ENCODE measurements around the gene CENPU. TPM values are rescaled to one million over a fixed set of nuclear protein-coding genes. Genes with fewer than 3 reads are reported as not detected.
"Not testable (repeated sequence)": the region's sequence is repeated elsewhere in the genome, so short reads cannot be mapped to it uniquely, and the experiment has no call there.

Gene CENPU
- total and polyA plus RNA-seq, 9 donors, result 19.0 to 32.3 (median 21.7) TPM

GRCh38 chr4:184672741-184673140 lies 61.2 kb downstream of the CENPU start:
- Histone ChIP-seq H3K27ac (ENCODE audit: low read length) (no peak overlapping the region), H3K27me3 (ENCODE audit: control insufficient read depth, insufficient read depth, low read length) (no peaks in the 10 kb centered on the region), H3K4me1 (ENCODE audit: control insufficient read depth, insufficient read depth, low read length) (peaks cover 7% of the 10 kb centered on the region), H3K36me3 (ENCODE audit: control insufficient read depth, insufficient read depth, low read length) (peaks cover 40% of the 10 kb centered on the region), H3K4me3 (ENCODE audit: low read length) (no peak overlapping the region), H3K9me3 (replicated peaks; ENCODE audit: control insufficient read depth, low read depth, low read length) (no peaks in the 10 kb centered on the region)
- WGBS (ENCODE audit: insufficient coverage), result 87% methylated on average over 6 of the region's 6 CpGs
- no peak for DNase-seq

GRCh38 chr4:184671101-184671500 lies 62.8 kb downstream of the CENPU start:
- Histone ChIP-seq H3K4me1 (ENCODE audit: control insufficient read depth, insufficient read depth, low read length) (peaks cover 7% of the 10 kb centered on the region), H3K36me3 (ENCODE audit: control insufficient read depth, insufficient read depth, low read length) (peaks cover 49% of the 10 kb centered on the region), H3K4me3 (ENCODE audit: low read length) (no peak overlapping the region), H3K9me3 (replicated peaks; ENCODE audit: control insufficient read depth, low read depth, low read length) (no peaks in the 10 kb centered on the region), H3K27me3 (ENCODE audit: control insufficient read depth, insufficient read depth, low read length) (no peaks in the 10 kb centered on the region), H3K27ac (ENCODE audit: low read length) (no peak overlapping the region)
- WGBS (ENCODE audit: insufficient coverage), result 82% methylated on average over 7 of the region's 9 CpGs
- no peak for DNase-seq

- DNase-seq, result peak; percentile 8
- H3K36me3 ChIP-seq (ENCODE audit: control insufficient read depth, insufficient read depth, low read length), result peaks cover 50% of the 10 kb centered on the region
Measured at GRCh38 chr4:184669251-184669650, 64.6 kb downstream of the CENPU start.

GRCh38 chr4:184668511-184669114 lies 65.3 kb downstream of the CENPU start:
- no peaks in the 10 kb centered on the region for H3K9me3 ChIP-seq (replicated peaks; ENCODE audit: control insufficient read depth, low read depth, low read length)
- 90% methylated on average over 4 of the region's 9 CpGs for WGBS (ENCODE audit: insufficient coverage)
- peaks cover 43% of the 10 kb centered on the region for H3K36me3 ChIP-seq (ENCODE audit: control insufficient read depth, insufficient read depth, low read length)
- H3K4me1 ChIP-seq (ENCODE audit: control insufficient read depth, insufficient read depth, low read length), result peaks cover 7% of the 10 kb centered on the region
- no peak overlapping the region for H3K4me3 ChIP-seq (ENCODE audit: low read length)
- no peaks in the 10 kb centered on the region for H3K27me3 ChIP-seq (ENCODE audit: control insufficient read depth, insufficient read depth, low read length)
- no peak overlapping the region for H3K27ac ChIP-seq (ENCODE audit: low read length)
- DNase-seq, result peak; percentile 25

More at GRCh38 chr4:184669251-184669650, 64.6 kb downstream of the CENPU start:
- 63% methylated on average over 7 of the region's 7 CpGs for WGBS (ENCODE audit: insufficient coverage)
- H3K9me3 ChIP-seq (replicated peaks; ENCODE audit: control insufficient read depth, low read depth, low read length), result no peaks in the 10 kb centered on the region
- H3K4me1 ChIP-seq (ENCODE audit: control insufficient read depth, insufficient read depth, low read length), result peaks cover 7% of the 10 kb centered on the region
- H3K27me3 ChIP-seq (ENCODE audit: control insufficient read depth, insufficient read depth, low read length), result no peaks in the 10 kb centered on the region
- no peak overlapping the region for H3K4me3 ChIP-seq (ENCODE audit: low read length)
- no peak overlapping the region for H3K27ac ChIP-seq (ENCODE audit: low read length)

GRCh38 chr4:184668096-184668495 lies 65.8 kb downstream of the CENPU start:
- H3K27me3 ChIP-seq (ENCODE audit: control insufficient read depth, insufficient read depth, low read length), result no peaks in the 10 kb centered on the region
- DNase-seq, result no peak
- H3K36me3 ChIP-seq (ENCODE audit: control insufficient read depth, insufficient read depth, low read length), result peaks cover 43% of the 10 kb centered on the region
- no peak overlapping the region for H3K4me3 ChIP-seq (ENCODE audit: low read length)
- H3K27ac ChIP-seq (ENCODE audit: low read length), result no peak overlapping the region
- 96% methylated on average over 6 of the region's 9 CpGs for WGBS (ENCODE audit: insufficient coverage)
- H3K9me3 ChIP-seq (replicated peaks; ENCODE audit: control insufficient read depth, low read depth, low read length), result no peaks in the 10 kb centered on the region
- peaks cover 7% of the 10 kb centered on the region for H3K4me1 ChIP-seq (ENCODE audit: control insufficient read depth, insufficient read depth, low read length)

GRCh38 chr4:184666670-184667069 lies 67.2 kb downstream of the CENPU start:
- H3K36me3 ChIP-seq (ENCODE audit: control insufficient read depth, insufficient read depth, low read length), result peaks cover 33% of the 10 kb centered on the region
- no peaks in the 10 kb centered on the region for H3K27me3 ChIP-seq (ENCODE audit: control insufficient read depth, insufficient read depth, low read length)
- no peak for DNase-seq
- peaks cover 7% of the 10 kb centered on the region for H3K4me1 ChIP-seq (ENCODE audit: control insufficient read depth, insufficient read depth, low read length)
- H3K27ac ChIP-seq (ENCODE audit: low read length), result no peak overlapping the region
- H3K9me3 ChIP-seq (replicated peaks; ENCODE audit: control insufficient read depth, low read depth, low read length), result no peaks in the 10 kb centered on the region
- no peak overlapping the region for H3K4me3 ChIP-seq (ENCODE audit: low read length)
- WGBS (ENCODE audit: insufficient coverage), result 82% methylated on average over 3 of the region's 6 CpGs

GRCh38 chr4:184664445-184665210 lies 69.3 kb downstream of the CENPU start:
- Histone ChIP-seq H3K27me3 (ENCODE audit: control insufficient read depth, insufficient read depth, low read length) (no peaks in the 10 kb centered on the region), H3K9me3 (replicated peaks; ENCODE audit: control insufficient read depth, low read depth, low read length) (no peaks in the 10 kb centered on the region), H3K36me3 (ENCODE audit: control insufficient read depth, insufficient read depth, low read length) (peaks cover 33% of the 10 kb centered on the region), H3K27ac (ENCODE audit: low read length) (no peak overlapping the region), H3K4me1 (ENCODE audit: control insufficient read depth, insufficient read depth, low read length) (peaks cover 7% of the 10 kb centered on the region), H3K4me3 (ENCODE audit: low read length) (no peak overlapping the region)
- no CpG with 5 or more reads among the region's 6 CpGs for whole genome bisulfite sequencing (ENCODE audit: insufficient coverage)
- no peak for DNase-seq

- Histone ChIP-seq H3K36me3 (ENCODE audit: control insufficient read depth, insufficient read depth, low read length) (peaks cover 20% of the 10 kb centered on the region), H3K9me3 (replicated peaks; ENCODE audit: control insufficient read depth, low read depth, low read length) (no peaks in the 10 kb centered on the region), H3K4me3 (ENCODE audit: low read length) (no peak overlapping the region), H3K27ac (ENCODE audit: low read length) (no peak overlapping the region), H3K27me3 (ENCODE audit: control insufficient read depth, insufficient read depth, low read length) (no peaks in the 10 kb centered on the region), H3K4me1 (ENCODE audit: control insufficient read depth, insufficient read depth, low read length) (no peaks in the 10 kb centered on the region)
- no peak for DNase-seq
- no CpG with 5 or more reads among the region's 1 CpG for WGBS (ENCODE audit: insufficient coverage)
Measured at GRCh38 chr4:184662236-184662635, 71.7 kb downstream of the CENPU start.

- Histone ChIP-seq H3K4me3 (ENCODE audit: low read length) (no peak overlapping the region), H3K27me3 (ENCODE audit: control insufficient read depth, insufficient read depth, low read length) (no peaks in the 10 kb centered on the region), H3K9me3 (replicated peaks; ENCODE audit: control insufficient read depth, low read depth, low read length) (no peaks in the 10 kb centered on the region), H3K27ac (ENCODE audit: low read length) (no peak overlapping the region), H3K36me3 (ENCODE audit: control insufficient read depth, insufficient read depth, low read length) (peaks cover 13% of the 10 kb centered on the region), H3K4me1 (ENCODE audit: control insufficient read depth, insufficient read depth, low read length) (peaks cover 2% of the 10 kb centered on the region)
- no peak for DNase-seq
Measured at GRCh38 chr4:184660978-184661377, 72.9 kb downstream of the CENPU start.

- peaks cover 12% of the 10 kb centered on the region for H3K4me1 ChIP-seq (ENCODE audit: control insufficient read depth, insufficient read depth, low read length)
- not testable (repeated sequence) for H3K36me3 ChIP-seq (ENCODE audit: control insufficient read depth, insufficient read depth, low read length); H3K27me3 ChIP-seq (ENCODE audit: control insufficient read depth, insufficient read depth, low read length); DNase-seq; H3K9me3 ChIP-seq (replicated peaks; ENCODE audit: control insufficient read depth, low read depth, low read length); H3K4me3 ChIP-seq (ENCODE audit: low read length); H3K27ac ChIP-seq (ENCODE audit: low read length)
- WGBS (ENCODE audit: insufficient coverage), result 100% methylated on average over 1 of the region's 9 CpGs
Measured at GRCh38 chr4:184657820-184658219, 76.1 kb downstream of the CENPU start.
